Immature natural killer cell (primary cell): ENCODE measurements around the gene ZNF423. TPM values are rescaled to one million over a fixed set of nuclear protein-coding genes. Genes with fewer than 3 reads are reported as not detected.

ENCODE experiments used
- DNase-seq, 3 donors: peaks; one replicate each; pipeline ENCODE4 v3.0.0; 2022; ENCODE audit warnings: mixed read lengths in 1 of 3
- H3K27ac Mint-ChIP-seq, 6 donors: one replicate each; pipeline ENCODE4 v1.8.0; 2020; ENCODE audit warnings: mixed read lengths in 6 of 6, mild to moderate bottlenecking in 5 of 6, inconsistent platforms in 4 of 6, moderate library complexity in 3 of 6
- H3K27me3 Mint-ChIP-seq, 3 donors: one replicate each; pipeline ENCODE4 v1.8.0; 2020 to 2021; ENCODE audit warnings: low read depth in 3 of 3, mild to moderate bottlenecking in 3 of 3, mixed read lengths in 3 of 3, moderate library complexity in 3 of 3, inconsistent platforms in 1 of 3
- H3K36me3 Mint-ChIP-seq, 3 donors: one replicate each; pipeline ENCODE4 v1.8.0; 2020; ENCODE audit warnings: mixed read lengths in 3 of 3, inconsistent platforms in 2 of 3, mild to moderate bottlenecking in 2 of 3
- H3K4me1 Mint-ChIP-seq, 2 donors: one replicate each; pipeline ENCODE4 v1.8.0; 2020; ENCODE audit warnings: inconsistent platforms in 2 of 2, mild to moderate bottlenecking in 2 of 2, mixed read lengths in 2 of 2, moderate library complexity in 1 of 2
- H3K4me3 Mint-ChIP-seq, 5 donors: one replicate each; pipeline ENCODE4 v1.8.0; 2020; ENCODE audit warnings: mild to moderate bottlenecking in 5 of 5, mixed read lengths in 5 of 5, inconsistent platforms in 3 of 5, moderate library complexity in 3 of 5
- H3K9me3 Mint-ChIP-seq, 6 donors: one replicate each; pipeline ENCODE4 v1.8.0; 2020; ENCODE audit warnings: mild to moderate bottlenecking in 6 of 6, mixed read lengths in 6 of 6, inconsistent platforms in 4 of 6, moderate library complexity in 3 of 6
- polyA plus RNA-seq, 3 donors: library from polyadenylated mRNA; unstranded; fragments of 300-500 nt; fragmentation: Illumina TruSeq; gene quantifications; one replicate each; pipeline ENCODE4 v1.2.3, GENCODE V29; 2021

ZNF423 gene
- polyA plus RNA-seq, 3 donors from 2014 or later: not detected

DNA sequence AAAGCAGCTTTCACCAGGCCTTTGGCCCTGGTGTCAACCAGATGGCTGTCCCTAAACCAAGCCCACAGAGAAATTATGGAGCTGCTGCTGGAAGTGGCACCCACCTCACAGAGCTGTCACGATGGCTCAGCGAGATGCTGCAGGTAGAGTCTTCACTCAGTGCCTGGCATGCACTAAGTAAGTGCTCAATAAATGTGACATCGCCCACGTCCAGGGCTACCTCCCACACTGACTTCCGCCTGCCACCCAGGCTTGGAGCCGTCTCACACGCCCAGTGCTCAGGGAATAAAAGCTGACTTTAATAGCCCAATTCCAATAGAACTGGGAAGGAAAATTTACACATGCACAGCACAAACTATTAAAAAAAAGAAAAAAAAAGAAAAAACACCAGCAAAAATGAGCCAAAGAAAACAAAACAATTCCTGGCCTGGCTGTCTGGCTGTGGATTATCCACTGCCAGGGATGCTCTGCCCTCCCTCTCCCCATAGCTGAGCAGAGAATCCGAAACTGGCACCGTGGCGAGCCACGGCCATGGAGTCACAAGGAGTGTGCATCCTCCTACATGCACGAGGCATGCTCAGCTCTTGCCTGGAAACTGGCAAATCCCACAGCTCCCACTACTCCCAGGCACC, 68.9 kb downstream of the ZNF423 start:
- H3K4me1 Mint-ChIP-seq: no peaks in the 10 kb centered on the region
- no peak overlapping the region for H3K27ac Mint-ChIP-seq
- DNase-seq: no peak
- no peaks in the 10 kb centered on the region for H3K36me3 Mint-ChIP-seq
- H3K27me3 Mint-ChIP-seq: no peaks in the 10 kb centered on the region
- no peaks in the 10 kb centered on the region for H3K9me3 Mint-ChIP-seq
- no peak overlapping the region for H3K4me3 Mint-ChIP-seq

DNA sequence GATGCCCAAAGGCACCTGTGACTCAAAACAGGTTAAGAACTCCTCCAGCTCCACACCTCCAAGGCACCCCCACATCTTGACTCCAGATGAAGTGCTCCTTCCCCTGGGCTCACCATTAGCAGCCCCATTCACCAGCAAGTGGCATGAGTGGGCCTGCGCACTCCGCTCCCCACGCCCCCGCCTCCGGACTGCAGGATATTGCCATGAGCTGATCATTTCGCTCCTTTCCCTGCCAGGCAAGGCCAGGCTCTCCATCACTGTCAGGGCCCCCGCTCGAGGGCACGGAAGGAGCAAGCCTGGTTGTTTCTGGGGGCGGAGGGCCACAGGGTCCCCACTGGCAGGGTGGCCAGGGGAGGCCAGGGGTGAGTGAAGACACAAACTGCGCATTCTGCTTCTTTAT, 69.9 kb downstream of the ZNF423 start:
- Mint-ChIP-seq H3K9me3 (no peaks in the 10 kb centered on the region), H3K27me3 (no peaks in the 10 kb centered on the region), H3K4me1 (no peaks in the 10 kb centered on the region), H3K4me3 (no peak overlapping the region), H3K36me3 (no peaks in the 10 kb centered on the region), H3K27ac (no peak overlapping the region)
- no peak for DNase-seq

DNA sequence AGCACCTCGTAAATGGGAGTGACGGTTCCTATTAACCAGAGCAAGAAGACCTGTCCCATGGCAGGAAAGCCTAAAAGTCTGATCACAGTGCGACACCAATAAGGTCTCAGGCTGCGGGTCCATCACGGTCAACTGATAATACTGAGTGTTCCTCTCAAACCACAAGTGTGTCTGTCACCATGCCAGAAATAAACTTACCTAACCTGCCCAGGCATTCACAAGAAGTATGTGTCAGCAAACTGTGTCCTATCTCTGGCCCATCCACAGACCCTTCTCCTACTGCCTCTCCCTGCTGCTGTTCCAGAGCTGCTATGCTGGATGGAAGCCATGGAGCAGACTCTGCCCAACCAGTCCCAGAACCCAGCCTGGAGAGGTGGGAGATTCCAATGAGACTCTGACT, 73.5 kb downstream of the ZNF423 start:
- Mint-ChIP-seq H3K4me1 (no peaks in the 10 kb centered on the region), H3K27me3 (peaks cover 0 to 1% (median 0%) of the 10 kb centered on the region in 3 donors), H3K4me3 (no peak overlapping the region), H3K9me3 (no peaks in the 10 kb centered on the region), H3K27ac (no peak overlapping the region), H3K36me3 (no peaks in the 10 kb centered on the region)
- no peak for DNase-seq

DNA sequence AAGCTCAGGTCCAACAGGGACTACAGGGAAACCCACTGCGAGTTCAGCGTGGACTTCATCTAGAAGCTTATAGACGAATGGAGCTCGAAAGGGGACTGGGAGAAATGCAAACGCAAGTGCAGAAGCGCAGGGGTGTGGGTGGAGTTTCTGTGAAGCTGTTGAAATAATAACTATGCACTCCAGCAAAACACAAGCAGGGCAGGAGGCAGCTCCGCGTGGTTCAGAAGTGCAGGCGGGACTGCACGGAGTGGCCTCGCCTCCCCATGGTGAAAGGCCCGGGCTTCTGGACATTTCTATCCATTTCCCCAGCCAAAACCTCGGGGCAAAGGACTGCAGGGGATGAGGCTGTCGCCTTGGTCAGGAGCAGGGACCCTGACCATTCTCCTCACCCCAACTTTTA, 74.5 kb downstream of the ZNF423 start:
- Mint-ChIP-seq H3K9me3 (no peaks in the 10 kb centered on the region), H3K4me1 (no peaks in the 10 kb centered on the region), H3K27ac (no peak overlapping the region), H3K27me3 (peaks cover 0 to 1% (median 0%) of the 10 kb centered on the region in 3 donors), H3K36me3 (no peaks in the 10 kb centered on the region), H3K4me3 (no peak overlapping the region)
- DNase-seq: no peak

DNA sequence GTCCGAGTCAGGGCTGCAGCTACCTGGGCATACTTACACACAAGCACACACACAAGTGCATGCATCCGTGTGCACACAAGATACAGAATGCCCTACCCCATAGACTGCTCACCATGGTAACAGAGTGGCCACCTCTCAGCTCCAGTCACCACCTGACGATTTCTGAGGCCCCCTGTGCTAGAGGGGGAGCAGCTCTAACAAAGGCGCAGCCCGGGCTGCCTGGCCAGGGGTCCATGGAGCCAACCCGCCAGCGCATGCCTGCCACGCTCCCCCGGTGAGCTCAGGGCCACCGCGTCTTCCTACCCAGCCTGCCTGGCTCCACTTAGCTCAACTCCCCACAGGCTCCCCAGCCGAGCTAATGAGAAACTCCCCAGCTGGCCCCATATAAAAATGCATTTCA, 75.5 kb downstream of the ZNF423 start:
- Mint-ChIP-seq H3K27me3 (peaks cover 0 to 1% (median 0%) of the 10 kb centered on the region in 3 donors), H3K4me3 (no peak overlapping the region), H3K36me3 (no peaks in the 10 kb centered on the region), H3K9me3 (no peaks in the 10 kb centered on the region), H3K4me1 (no peaks in the 10 kb centered on the region), H3K27ac (no peak overlapping the region)
- DNase-seq: no peak

DNA sequence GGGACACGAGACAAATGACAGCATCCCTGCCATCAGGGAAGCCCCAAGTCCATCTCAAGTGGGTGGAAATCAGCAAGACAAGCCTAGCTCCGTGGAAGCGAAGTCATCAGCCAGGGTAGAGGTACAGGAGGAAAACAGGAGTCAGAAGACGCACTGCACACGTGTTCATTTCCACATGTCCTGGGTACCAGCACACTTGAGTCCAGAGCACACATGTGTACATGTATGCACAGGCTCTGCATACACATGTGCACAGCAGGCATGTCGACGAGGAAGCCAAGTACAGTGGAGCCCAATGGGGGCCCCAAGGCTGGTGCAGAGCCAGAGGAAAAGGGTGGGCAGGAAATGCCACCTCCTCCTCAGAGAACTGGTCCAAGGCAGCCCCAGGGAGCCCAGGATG, 75.9 kb downstream of the ZNF423 start:
- no peak for DNase-seq
- Mint-ChIP-seq H3K4me1 (no peaks in the 10 kb centered on the region), H3K4me3 (no peak overlapping the region), H3K36me3 (no peaks in the 10 kb centered on the region), H3K27ac (no peak overlapping the region), H3K9me3 (no peaks in the 10 kb centered on the region), H3K27me3 (peaks cover 0 to 1% (median 0%) of the 10 kb centered on the region in 3 donors)

DNA sequence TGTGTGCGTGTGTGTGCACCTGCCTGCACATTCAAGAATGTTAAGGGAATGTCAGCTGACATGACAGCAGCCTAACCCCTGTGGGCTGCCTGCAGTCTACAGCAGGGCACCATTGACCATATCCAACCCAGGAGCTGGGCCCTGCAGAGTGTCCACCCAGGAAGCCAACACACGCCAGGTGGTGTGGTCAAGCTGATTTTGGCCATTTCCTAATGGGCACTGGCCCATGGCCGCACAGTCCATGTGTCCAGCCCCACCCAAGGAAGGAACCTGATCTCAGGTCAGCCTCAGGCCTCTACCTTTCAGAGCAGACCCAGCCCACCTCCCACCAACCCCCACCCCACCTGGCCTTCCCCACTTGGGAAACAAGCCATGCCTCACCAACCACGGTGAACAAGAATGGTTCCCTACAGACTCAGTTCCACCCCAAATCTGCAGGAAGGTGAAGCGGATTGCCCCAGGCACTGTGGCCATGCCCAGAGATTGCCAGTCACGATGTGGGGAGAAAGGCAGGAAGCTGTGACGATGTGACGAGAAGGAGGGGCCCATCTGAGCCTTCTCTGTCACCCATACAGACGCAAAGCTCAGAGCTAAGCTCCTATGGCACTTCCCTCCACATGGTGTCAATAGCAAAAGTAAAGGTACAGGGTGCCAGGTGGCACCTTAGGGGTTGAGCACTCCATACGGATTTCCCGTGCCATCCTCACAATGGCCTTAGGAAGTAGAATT, 77.5 kb downstream of the ZNF423 start:
- H3K4me1 Mint-ChIP-seq: no peaks in the 10 kb centered on the region
- no peaks in the 10 kb centered on the region for H3K36me3 Mint-ChIP-seq
- DNase-seq: no peak
- peaks cover 0 to 2% (median 1%) of the 10 kb centered on the region in 3 donors for H3K27me3 Mint-ChIP-seq
- no peak overlapping the region for H3K27ac Mint-ChIP-seq
- no peak overlapping the region for H3K4me3 Mint-ChIP-seq
- no peaks in the 10 kb centered on the region for H3K9me3 Mint-ChIP-seq

DNA sequence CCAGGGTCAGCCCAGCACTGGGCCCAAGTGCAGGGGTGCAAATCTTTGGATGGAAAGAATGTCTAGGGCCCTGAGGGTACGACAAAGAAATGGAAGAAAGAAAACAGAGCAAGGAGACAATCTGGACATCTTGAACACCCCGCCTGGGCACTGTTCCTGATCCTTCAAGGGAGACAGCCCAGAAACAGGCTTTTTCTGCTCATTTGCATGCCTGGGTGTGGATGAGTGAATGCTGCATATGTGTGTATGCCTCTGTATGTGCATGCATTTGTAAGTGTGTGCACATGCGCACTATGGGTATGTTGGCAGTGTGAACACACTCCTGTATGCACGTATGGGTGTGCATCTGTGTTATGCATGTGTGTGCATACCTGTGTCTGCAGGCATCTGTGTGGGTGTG, 79.2 kb downstream of the ZNF423 start:
- Mint-ChIP-seq H3K4me1 (no peaks in the 10 kb centered on the region), H3K4me3 (no peak overlapping the region)

DNA sequence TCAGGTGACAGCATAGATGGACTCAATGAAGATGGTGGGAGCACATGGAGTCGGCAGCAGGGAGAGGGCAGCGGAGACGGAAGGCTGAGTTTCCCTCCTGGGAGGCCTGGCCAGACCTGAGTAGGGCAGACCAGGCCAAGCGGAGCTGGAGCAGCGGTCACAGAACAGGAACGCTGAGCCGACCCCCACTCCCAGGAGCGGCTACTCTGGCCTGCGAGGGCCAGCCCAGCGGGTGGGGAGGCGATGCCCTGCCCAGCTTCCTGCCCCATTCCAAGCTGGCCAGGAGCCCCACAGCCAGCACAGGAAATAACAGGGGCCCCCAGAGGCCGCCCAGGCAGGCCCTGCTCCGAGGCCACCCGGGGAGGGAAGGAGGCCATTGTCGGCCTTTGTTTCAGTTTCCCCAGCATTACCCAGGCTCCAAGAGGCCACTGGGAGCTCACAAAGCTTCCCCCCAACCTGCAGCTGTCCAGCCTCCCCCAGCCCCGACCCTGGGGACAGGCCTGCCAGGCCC, 79.8 kb downstream of the ZNF423 start:
- H3K4me1 Mint-ChIP-seq: no peaks in the 10 kb centered on the region
- no peaks in the 10 kb centered on the region for H3K9me3 Mint-ChIP-seq
- DNase-seq: no peak
- peaks cover 0 to 2% (median 1%) of the 10 kb centered on the region in 3 donors for H3K27me3 Mint-ChIP-seq
- no peaks in the 10 kb centered on the region for H3K36me3 Mint-ChIP-seq
- H3K27ac Mint-ChIP-seq: no peak overlapping the region
- H3K4me3 Mint-ChIP-seq: no peak overlapping the region

More for the DNA sequence above, 79.2 kb downstream of the ZNF423 start:
- DNase-seq: no peak
- H3K9me3 Mint-ChIP-seq: no peaks in the 10 kb centered on the region
- peaks cover 0 to 2% (median 1%) of the 10 kb centered on the region in 3 donors for H3K27me3 Mint-ChIP-seq
- no peaks in the 10 kb centered on the region for H3K36me3 Mint-ChIP-seq
- no peak overlapping the region for H3K27ac Mint-ChIP-seq

DNA sequence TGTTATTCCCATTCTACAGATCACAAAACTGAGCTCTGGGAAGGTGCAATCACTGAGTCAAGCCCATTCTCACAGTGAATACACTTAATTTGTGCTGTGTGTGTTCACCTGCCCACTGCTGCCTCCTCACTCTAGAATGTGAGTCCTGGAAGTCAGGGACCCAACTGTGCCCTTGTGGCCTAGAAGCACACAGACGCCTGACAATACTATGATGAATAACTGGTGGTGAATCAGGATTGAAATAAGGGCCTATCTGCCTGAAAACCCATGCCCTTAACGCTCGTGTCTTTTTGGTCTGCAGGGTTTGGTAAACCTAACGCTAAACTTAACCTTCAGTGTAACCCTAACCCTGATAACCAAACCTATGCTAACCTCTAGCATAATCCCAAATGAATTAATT, 80.3 kb downstream of the ZNF423 start:
- Mint-ChIP-seq H3K27me3 (peaks cover 0 to 2% (median 1%) of the 10 kb centered on the region in 3 donors), H3K36me3 (no peaks in the 10 kb centered on the region), H3K4me3 (no peak overlapping the region), H3K27ac (no peak overlapping the region), H3K4me1 (no peaks in the 10 kb centered on the region), H3K9me3 (no peaks in the 10 kb centered on the region)
- DNase-seq: no peak

DNA sequence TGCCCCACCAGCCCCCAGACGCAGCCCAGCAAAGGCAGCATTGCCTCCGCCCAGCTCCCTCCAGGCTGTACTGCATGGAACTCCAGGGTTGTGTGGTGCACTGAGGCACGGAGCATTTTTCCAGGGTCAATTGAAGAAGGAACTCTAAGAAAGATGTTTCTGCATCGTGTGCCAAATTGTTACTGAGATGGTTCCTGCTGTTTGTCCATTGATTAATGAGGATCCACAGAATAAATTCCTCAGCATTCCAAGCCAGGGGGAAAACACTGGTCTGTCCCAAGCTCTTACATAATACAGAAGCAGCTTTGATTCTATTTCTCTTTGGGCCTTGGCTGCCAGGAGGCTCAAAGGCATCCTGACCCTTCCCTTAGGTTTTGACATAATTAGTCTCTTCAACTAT, 80.9 kb downstream of the ZNF423 start:
- Mint-ChIP-seq H3K4me1 (no peaks in the 10 kb centered on the region), H3K4me3 (no peak overlapping the region), H3K9me3 (no peaks in the 10 kb centered on the region), H3K27ac (no peak overlapping the region), H3K27me3 (peaks cover 0 to 2% (median under 1%) of the 10 kb centered on the region in 3 donors), H3K36me3 (no peaks in the 10 kb centered on the region)
- no peak for DNase-seq

DNA sequence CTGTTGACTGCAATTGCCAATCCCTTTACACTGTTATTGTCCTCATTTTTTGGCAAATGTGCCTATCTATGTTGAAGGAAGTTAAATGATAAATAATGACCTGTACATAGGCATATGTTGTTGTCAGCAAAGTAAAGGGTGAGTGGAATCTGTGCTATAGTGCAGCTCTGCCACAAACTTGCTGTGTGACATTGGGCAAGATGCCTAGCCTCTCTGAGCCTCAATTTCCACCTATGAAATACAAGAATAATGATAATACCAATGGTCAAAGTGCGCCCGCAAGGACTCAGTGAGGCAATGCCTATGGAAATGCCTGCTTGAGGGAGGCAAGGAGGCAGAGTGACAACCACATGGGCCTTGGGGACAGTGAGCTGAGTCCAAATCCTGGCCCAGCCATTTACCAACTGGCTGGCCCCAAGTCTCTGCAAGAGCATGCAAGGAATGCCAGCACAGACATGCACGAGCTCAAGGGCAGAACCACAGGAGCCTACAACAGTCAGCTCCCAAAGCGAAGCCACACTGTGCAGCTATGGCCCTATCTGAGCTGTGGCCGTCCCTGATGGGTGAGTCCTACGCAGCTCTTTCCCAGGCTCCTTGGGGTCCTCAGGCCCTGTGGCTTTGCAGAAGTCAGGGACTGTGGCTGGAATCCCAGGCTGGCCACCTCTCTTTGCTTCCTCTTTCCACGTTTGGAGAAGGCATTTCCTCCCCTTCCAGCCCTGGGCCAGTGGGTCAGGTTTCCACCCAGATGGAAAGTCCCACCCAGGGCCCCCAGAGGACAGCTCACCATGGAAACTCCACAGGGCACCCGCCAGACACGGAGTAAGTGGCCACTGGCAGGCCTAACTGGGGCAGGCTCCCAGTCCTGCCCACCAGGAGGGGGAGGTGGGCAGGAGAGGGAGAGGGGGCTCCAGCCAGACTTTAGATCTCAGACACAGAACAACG, 82.1 kb downstream of the ZNF423 start:
- Mint-ChIP-seq H3K4me1 (no peaks in the 10 kb centered on the region), H3K27ac (no peak overlapping the region), H3K36me3 (no peaks in the 10 kb centered on the region), H3K4me3 (no peak overlapping the region), H3K9me3 (no peaks in the 10 kb centered on the region), H3K27me3 (peaks cover 0 to 2% (median 0%) of the 10 kb centered on the region in 3 donors)
- DNase-seq: no peak

DNA sequence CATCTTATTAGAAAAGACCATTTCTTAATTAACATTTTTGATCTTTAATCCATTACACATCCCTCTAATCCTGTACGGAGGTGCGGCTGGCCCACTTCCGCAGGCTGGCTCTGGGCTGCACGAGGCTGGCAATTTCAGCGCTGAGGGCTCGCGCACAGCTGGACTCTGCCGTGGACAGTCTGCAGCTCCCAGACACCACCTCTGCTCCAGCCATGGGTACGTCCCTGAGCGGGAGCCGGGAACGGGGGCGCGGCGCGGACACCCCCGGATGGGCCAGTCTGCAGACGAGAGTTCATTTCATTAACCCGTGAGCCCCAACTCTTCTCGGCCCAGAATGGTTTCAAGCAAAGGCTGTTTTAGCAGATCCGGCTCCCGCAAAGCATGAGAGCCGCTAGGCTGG, 87.9 kb downstream of the ZNF423 start:
- no peak for DNase-seq
- no peaks in the 10 kb centered on the region for H3K27me3 Mint-ChIP-seq
- no peak overlapping the region for H3K4me3 Mint-ChIP-seq
- H3K27ac Mint-ChIP-seq: no peak overlapping the region
- no peaks in the 10 kb centered on the region for H3K4me1 Mint-ChIP-seq
- H3K9me3 Mint-ChIP-seq: no peaks in the 10 kb centered on the region
- no peaks in the 10 kb centered on the region for H3K36me3 Mint-ChIP-seq

DNA sequence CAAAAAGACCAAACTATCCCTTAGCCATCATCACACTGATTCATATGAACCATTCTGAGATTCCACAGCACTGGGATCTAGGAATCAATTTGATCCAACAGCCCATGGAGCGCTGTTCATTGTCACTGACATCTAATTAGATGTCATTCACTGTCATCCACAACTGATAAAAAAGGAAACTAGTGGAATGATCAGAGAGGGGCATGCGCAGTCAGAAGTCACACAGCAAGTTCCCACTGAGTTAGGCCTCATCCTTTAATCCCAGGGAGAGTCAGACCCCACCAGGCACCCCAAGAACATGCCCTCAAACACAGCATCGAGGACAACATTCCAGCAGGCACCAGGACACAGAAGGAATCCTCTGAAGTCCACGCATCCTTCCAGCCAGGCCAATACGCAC, 88.5 kb downstream of the ZNF423 start:
- H3K4me1 Mint-ChIP-seq: no peaks in the 10 kb centered on the region
- peaks cover 0 to 2% (median 0%) of the 10 kb centered on the region in 3 donors for H3K27me3 Mint-ChIP-seq
- no peak overlapping the region for H3K27ac Mint-ChIP-seq
- H3K4me3 Mint-ChIP-seq: no peak overlapping the region
- no peaks in the 10 kb centered on the region for H3K9me3 Mint-ChIP-seq
- H3K36me3 Mint-ChIP-seq: no peaks in the 10 kb centered on the region
- DNase-seq: no peak
